Bone marrow (tissue), 2 donors: ENCODE results near the gene C19orf85.

ENCODE experiments used
- DNase-seq, 2 donors: peaks; one replicate each; lab custom pipeline; 2025; lab: John Stamatoyannopoulos, UW

The C19orf85 gene

GRCh38 chr19:55477905-55478304 is 13.4 kb upstream of the C19orf85 start:
- no peak for DNase-seq

GRCh38 chr19:55476100-55476775 is 11.7 kb upstream of the C19orf85 start, which contains the start of gene ZNF628:
TSS of gene ZNF628 (plus strand) at chr19:55476617. CDS start at chr19:55479911, 3,294 bp downstream.
- DNase-seq = peak; percentile 93 to 99

GRCh38 chr19:55474269-55475265 is 10.0 kb upstream of the C19orf85 start:
- no peak for DNase-seq

GRCh38 chr19:55473225-55474012 is 8.9 kb upstream of the C19orf85 start:
- DNase-seq = no peak

- no peak for DNase-seq
These were observed 7.9 kb upstream of the C19orf85 start for GRCh38 chr19:55472463-55472862.

- no peak for DNase-seq
These were observed 6.7 kb upstream of the C19orf85 start for GRCh38 chr19:55471266-55471665.

GRCh38 chr19:55468054-55468393 is 3.5 kb upstream of the C19orf85 start:
- DNase-seq = no peak

- peak in 1 of 2 donors; percentile 35 for DNase-seq
These were observed 2.9 kb upstream of the C19orf85 start for GRCh38 chr19:55467236-55468053.

- no peak for DNase-seq
These were observed 1.7 kb upstream of the C19orf85 start for GRCh38 chr19:55466241-55466614.

- DNase-seq = peak in 1 of 2 donors; percentile 33
These were observed 1.1 kb upstream of the C19orf85 start for GRCh38 chr19:55465460-55466240.

GRCh38 chr19:55464039-55464661 is 401 bp downstream of the C19orf85 start:
- no peak for DNase-seq

- DNase-seq = no peak
These were observed 944 bp downstream of the C19orf85 start for GRCh38 chr19:55463583-55464031.

GRCh38 chr19:55462722-55463121 is 1.8 kb downstream of the C19orf85 start:
- DNase-seq = no peak

GRCh38 chr19:55461974-55462626 is 2.5 kb downstream of the C19orf85 start:
- DNase-seq = no peak

- DNase-seq = peak; percentile 69 to 99
These were observed 3.1 kb downstream of the C19orf85 start, which contains the start of gene ISOC2 for GRCh38 chr19:55461259-55461973. TSS of gene ISOC2 (minus strand) at chr19:55461642. CDS start at chr19:55456486, 5,156 bp downstream.

- DNase-seq = no peak
These were observed 3.8 kb downstream of the C19orf85 start for GRCh38 chr19:55460670-55461258.

- DNase-seq = no peak
These were observed 4.4 kb downstream of the C19orf85 start for GRCh38 chr19:55459950-55460657.

- no peak for DNase-seq
These were observed 5.0 kb downstream of the C19orf85 start for GRCh38 chr19:55459551-55459949.
